ENCODE measurements around the gene BORCS5.

BORCS5 gene

DNA sequence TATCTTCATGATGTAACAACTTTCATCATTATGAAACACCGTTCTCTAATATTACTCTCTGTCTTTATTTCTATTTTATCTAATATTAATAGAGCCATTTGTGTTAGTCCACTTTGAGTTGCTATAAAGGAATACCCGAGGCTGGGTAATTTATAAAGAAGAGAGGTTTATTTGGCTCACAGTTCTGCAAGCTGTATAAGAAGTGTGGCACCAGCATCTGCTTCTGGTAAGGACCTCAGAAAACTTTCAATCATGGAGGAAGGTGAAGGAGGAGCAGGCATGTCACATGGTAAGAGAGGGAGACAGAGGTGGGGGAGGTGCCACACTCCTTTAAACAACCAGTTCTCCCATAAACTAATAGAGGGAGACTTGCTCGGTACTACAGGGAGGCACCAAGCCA, 25.1 kb downstream of the BORCS5 start:
- H3K27me3 ChIP-seq (replicated peaks; ENCODE audit: insufficient read depth, low read length) = no peaks in the 10 kb centered on the region
- H3K4me1 ChIP-seq (ENCODE audit: low read length) = peaks cover 5% of the 10 kb centered on the region; the same call in 1 of the 2 replicates
- H3K4me3 ChIP-seq (ENCODE audit: low read length) = no peak overlapping the region
- TF ChIP-seq EZH2phosphoT487 (IDR thresholded peaks at IDR 0.05; ENCODE audit: low read length) (no peak), EZH2 (optimal IDR thresholded peaks at IDR 0.05; ENCODE audit: low read depth, low read length) (no peak)
- TF ChIP-seq, protein P1, sequence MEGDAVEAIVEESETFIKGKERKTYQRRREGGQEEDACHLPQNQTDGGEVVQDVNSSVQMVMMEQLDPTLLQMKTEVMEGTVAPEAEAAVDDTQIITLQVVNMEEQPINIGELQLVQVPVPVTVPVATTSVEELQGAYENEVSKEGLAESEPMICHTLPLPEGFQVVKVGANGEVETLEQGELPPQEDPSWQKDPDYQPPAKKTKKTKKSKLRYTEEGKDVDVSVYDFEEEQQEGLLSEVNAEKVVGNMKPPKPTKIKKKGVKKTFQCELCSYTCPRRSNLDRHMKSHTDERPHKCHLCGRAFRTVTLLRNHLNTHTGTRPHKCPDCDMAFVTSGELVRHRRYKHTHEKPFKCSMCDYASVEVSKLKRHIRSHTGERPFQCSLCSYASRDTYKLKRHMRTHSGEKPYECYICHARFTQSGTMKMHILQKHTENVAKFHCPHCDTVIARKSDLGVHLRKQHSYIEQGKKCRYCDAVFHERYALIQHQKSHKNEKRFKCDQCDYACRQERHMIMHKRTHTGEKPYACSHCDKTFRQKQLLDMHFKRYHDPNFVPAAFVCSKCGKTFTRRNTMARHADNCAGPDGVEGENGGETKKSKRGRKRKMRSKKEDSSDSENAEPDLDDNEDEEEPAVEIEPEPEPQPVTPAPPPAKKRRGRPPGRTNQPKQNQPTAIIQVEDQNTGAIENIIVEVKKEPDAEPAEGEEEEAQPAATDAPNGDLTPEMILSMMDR (IDR thresholded peaks at IDR 0.05; ENCODE audit: low read length) = no peak
- H3K4me2 ChIP-seq (ENCODE audit: low read depth, low read length) = no peak overlapping the region
- no peaks in the 10 kb centered on the region for H3F3A ChIP-seq (ENCODE audit: insufficient read depth, low read length)
- no peaks in the 10 kb centered on the region; the same call in 1 of the 2 replicates for H3K36me3 ChIP-seq (replicated peaks; ENCODE audit: insufficient read depth, low read length)
- no peak overlapping the region for H2AFZ ChIP-seq (ENCODE audit: low read length)
- no peaks in the 10 kb centered on the region for H3K9me3 ChIP-seq (replicated peaks; ENCODE audit: insufficient read depth, low read length)
- 0 out of 2 replicates have a peak, but pooled peaks cover 8% of the 10 kb centered on the region for H3K79me2 ChIP-seq (ENCODE audit: low read length)
- no peak overlapping the region for H3K27ac ChIP-seq (ENCODE audit: low read length)
- no peaks in the 10 kb centered on the region for H4K20me1 ChIP-seq (ENCODE audit: insufficient read depth, low read length)
- DNase-seq = no peak
- H3K9me2 ChIP-seq (replicated peaks; ENCODE audit: insufficient read depth, low read length) = no peaks in the 10 kb centered on the region; the same call in 1 of the 2 replicates
- H3K9ac ChIP-seq (ENCODE audit: low read length) = no peak overlapping the region

DNA sequence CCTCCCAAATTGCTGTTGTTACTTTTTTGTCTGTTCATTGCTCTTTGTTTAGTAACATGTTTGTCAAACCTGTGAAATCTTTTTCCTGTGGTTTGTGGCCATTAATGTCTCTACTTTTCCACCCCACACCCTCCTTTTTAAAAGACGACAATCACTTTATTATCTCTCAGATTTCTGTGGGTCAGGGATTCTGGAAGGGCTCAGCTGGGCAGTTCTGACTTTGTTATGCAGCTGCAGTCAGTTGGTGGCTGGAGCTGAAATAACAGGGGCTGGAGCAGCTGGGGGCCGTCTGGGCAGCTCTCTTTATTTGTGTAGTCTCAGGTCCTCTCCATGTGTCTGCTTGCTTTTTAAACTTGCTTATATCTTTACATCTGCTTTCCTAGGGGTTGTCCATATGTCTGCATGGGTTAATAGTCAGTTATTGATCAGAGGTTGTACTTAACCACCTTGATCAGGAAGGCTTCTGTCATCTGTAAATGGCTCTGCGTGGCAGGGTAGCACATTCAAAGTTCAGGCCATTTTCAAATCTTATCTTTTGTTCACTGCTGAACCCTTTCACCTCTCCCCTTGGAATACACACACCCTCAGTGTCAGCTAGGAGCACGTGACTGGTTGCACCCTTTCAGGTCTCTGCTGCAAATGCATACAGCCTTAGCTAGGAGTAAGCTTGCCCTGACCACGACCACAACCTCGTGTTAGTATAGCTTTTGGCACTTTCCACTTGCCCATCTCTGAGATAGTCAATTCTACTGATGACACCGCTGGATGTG, 27.9 kb downstream of the BORCS5 start:
- no peak overlapping the region for H3K4me2 ChIP-seq (ENCODE audit: low read depth, low read length)
- no peaks in the 10 kb centered on the region for H3K9me3 ChIP-seq (replicated peaks; ENCODE audit: insufficient read depth, low read length)
- H3F3A ChIP-seq (ENCODE audit: insufficient read depth, low read length) = no peaks in the 10 kb centered on the region
- peaks cover 5% of the 10 kb centered on the region; the same call in 1 of the 2 replicates for H3K4me1 ChIP-seq (ENCODE audit: low read length)
- H3K4me3 ChIP-seq (ENCODE audit: low read length) = no peak overlapping the region
- H3K27ac ChIP-seq (ENCODE audit: low read length) = peak overlapping the region; percentile 6; the same call in 1 of the 2 replicates
- no peak overlapping the region for H2AFZ ChIP-seq (ENCODE audit: low read length)
- H4K20me1 ChIP-seq (ENCODE audit: insufficient read depth, low read length) = no peaks in the 10 kb centered on the region
- H3K9me2 ChIP-seq (replicated peaks; ENCODE audit: insufficient read depth, low read length) = no peaks in the 10 kb centered on the region; the same call in 1 of the 2 replicates
- H3K79me2 ChIP-seq (ENCODE audit: low read length) = 0 out of 2 replicates have a peak, but pooled peaks cover 8% of the 10 kb centered on the region
- no peaks in the 10 kb centered on the region; the same call in 1 of the 2 replicates for H3K36me3 ChIP-seq (replicated peaks; ENCODE audit: insufficient read depth, low read length)
- H3K9ac ChIP-seq (ENCODE audit: low read length) = no peak overlapping the region
- peak; percentile 29 for DNase-seq
- TF ChIP-seq EZH2phosphoT487 (IDR thresholded peaks at IDR 0.05; ENCODE audit: low read length) (no peak), EZH2 (optimal IDR thresholded peaks at IDR 0.05; ENCODE audit: low read depth, low read length) (no peak)
- TF ChIP-seq, protein P1 (IDR thresholded peaks at IDR 0.05; ENCODE audit: low read length) = no peak
- H3K27me3 ChIP-seq (replicated peaks; ENCODE audit: insufficient read depth, low read length) = no peaks in the 10 kb centered on the region

DNA sequence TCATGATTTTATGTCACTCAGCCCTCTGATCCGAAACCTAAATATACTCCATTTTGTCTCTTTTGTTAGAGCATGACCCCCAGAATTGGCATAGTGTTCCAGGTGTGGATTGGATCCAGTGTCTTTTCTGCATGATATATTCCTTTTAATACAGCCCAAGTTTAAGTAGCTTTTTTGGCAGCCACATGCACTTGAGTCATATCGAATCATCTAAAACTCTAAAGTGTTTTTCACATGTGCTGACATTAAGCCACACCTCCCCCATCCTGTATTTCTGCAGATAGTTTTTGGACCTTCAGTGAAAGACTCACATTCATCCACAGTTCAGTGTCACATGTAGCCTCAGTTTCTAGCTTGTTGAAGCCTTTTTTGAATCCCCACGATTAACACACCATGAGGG, 30.6 kb downstream of the BORCS5 start:
- no peaks in the 10 kb centered on the region for H3K27me3 ChIP-seq (replicated peaks; ENCODE audit: insufficient read depth, low read length)
- H3K9me2 ChIP-seq (replicated peaks; ENCODE audit: insufficient read depth, low read length) = no peaks in the 10 kb centered on the region; the same call in 1 of the 2 replicates
- peaks cover 5% of the 10 kb centered on the region; the same call in 1 of the 2 replicates for H3K4me1 ChIP-seq (ENCODE audit: low read length)
- no peaks in the 10 kb centered on the region for H3K79me2 ChIP-seq (ENCODE audit: low read length)
- H2AFZ ChIP-seq (ENCODE audit: low read length) = no peak overlapping the region
- DNase-seq = no peak
- no peaks in the 10 kb centered on the region for H4K20me1 ChIP-seq (ENCODE audit: insufficient read depth, low read length)
- H3K4me2 ChIP-seq (ENCODE audit: low read depth, low read length) = no peak overlapping the region
- no peak overlapping the region for H3K4me3 ChIP-seq (ENCODE audit: low read length)
- H3K27ac ChIP-seq (ENCODE audit: low read length) = no peak overlapping the region
- no peak overlapping the region for H3K9ac ChIP-seq (ENCODE audit: low read length)
- no peaks in the 10 kb centered on the region for H3K9me3 ChIP-seq (replicated peaks; ENCODE audit: insufficient read depth, low read length)
- H3F3A ChIP-seq (ENCODE audit: insufficient read depth, low read length) = no peaks in the 10 kb centered on the region
- TF ChIP-seq EZH2 (optimal IDR thresholded peaks at IDR 0.05; ENCODE audit: low read depth, low read length) (no peak), EZH2phosphoT487 (IDR thresholded peaks at IDR 0.05; ENCODE audit: low read length) (no peak)
- TF ChIP-seq, protein P1 (IDR thresholded peaks at IDR 0.05; ENCODE audit: low read length) = no peak
- no peaks in the 10 kb centered on the region; the same call in 1 of the 2 replicates for H3K36me3 ChIP-seq (replicated peaks; ENCODE audit: insufficient read depth, low read length)
